Neural cell (in vitro differentiated cells): ENCODE measurements around the gene MRPL12.

Experiments used
- CTCF ChIP-seq: fragments of 450-650 bp; IDR thresholded peaks from 2 replicates; pipeline ENCODE4 v1.5.1; 2014; ENCODE audit warnings: antibody characterized with exemption, mild to moderate bottlenecking, moderate library complexity; ENCODE audit not compliant: poor library complexity, severe bottlenecking
- EP300 ChIP-seq: fragments of 450-650 bp; conservative IDR thresholded peaks from 2 replicates; pipeline ENCODE4 v1.6.1; 2014; ENCODE audit warnings: antibody characterized with exemption, mild to moderate bottlenecking, moderate library complexity; ENCODE audit not compliant: poor library complexity, severe bottlenecking
- EZH2 ChIP-seq: fragments of 200-600, 300-800 bp; shearing (Covaris generic), sonication (generic); IDR thresholded peaks from 2 replicates; pipeline ENCODE4 v1.6.1; 2014; ENCODE audit warnings: antibody characterized with exemption, low read length, borderline replicate concordance, mild to moderate bottlenecking; ENCODE audit not compliant: insufficient read depth, poor library complexity, severe bottlenecking
- REST ChIP-seq: IDR thresholded peaks from 2 replicates; pipeline ENCODE4 v1.6.1; 2012; ENCODE audit warnings: borderline replicate concordance
- TAF1 ChIP-seq: IDR thresholded peaks from 2 replicates; pipeline ENCODE4 v1.6.1; 2012; ENCODE audit warnings: low read depth

GRCh38 chr17:81706757-81707624, 3.8 kb downstream of the MRPL12 start:
- TF ChIP-seq EP300 (no peak), CTCF (no peak), TAF1 (no peak), REST (no peak), EZH2 (no peak)
